Loucy (cell line): ENCODE data around the gene ARMC3.

Source experiments
- CTCF ChIP-seq: fragments of 200-600 bp; sonication (generic); conservative IDR thresholded peaks from 2 replicates; pipeline ENCODE4 v1.5.1; 2014; ENCODE audit warnings: mild to moderate bottlenecking, antibody characterized with exemption, low read length
- EZH2phosphoT487 ChIP-seq: fragments of 200-600 bp; IDR thresholded peaks from 2 replicates; pipeline ENCODE4 v1.6.1; 2018; ENCODE audit warnings: antibody characterized with exemption, mild to moderate bottlenecking, moderate library complexity, borderline replicate concordance

GRCh38 chr10:23081221-23081750 is 153.4 kb downstream of the ARMC3 start:
- no peak for TF ChIP-seq CTCF
- TF ChIP-seq EZH2phosphoT487 = no peak
